ENCODE data around the gene DGCR2. TPM values are rescaled to one million over a fixed set of nuclear protein-coding genes. Genes with fewer than 3 reads are reported as not detected.

Gene DGCR2
- total RNA-seq, 2 experiments from 2014 or later = 30.5 to 34.2 TPM

DNA sequence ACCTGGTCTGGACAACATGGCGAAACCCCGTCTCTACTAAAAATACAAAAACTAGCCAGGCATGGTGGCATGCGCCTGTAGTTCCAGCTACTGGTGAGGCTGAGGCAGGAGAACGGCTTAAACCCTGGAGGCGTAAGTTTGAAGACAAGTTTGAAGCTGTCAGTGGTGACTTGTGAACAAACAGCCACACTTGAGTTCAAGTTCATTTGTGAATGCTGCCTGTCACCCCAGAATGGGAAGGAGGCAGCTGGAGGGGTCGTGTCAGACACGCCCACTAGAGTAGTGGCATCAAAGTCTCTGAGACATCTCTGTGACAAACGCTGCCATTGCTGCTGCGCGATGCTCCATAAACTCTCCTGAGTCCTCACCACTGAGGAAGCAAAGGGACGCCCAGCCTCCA is 74.2 kb downstream of the DGCR2 start:
- DNase-seq (no peak), ATAC-seq (no peak)
- CTCF ChIA-PET = no interaction called here
- POLR2A ChIA-PET = no interaction called here
- H3K27me3 Mint-ChIP-seq (ENCODE audit: low read depth) = no peaks in the 10 kb centered on the region
- peaks cover 33% of the 10 kb centered on the region for H3K36me3 Mint-ChIP-seq (ENCODE audit: low read depth)
- no peak overlapping the region for H3K27ac Mint-ChIP-seq
- H3K9me3 Mint-ChIP-seq (ENCODE audit: insufficient read depth) = no peaks in the 10 kb centered on the region
- no peak overlapping the region for H3K4me3 Mint-ChIP-seq
- no peaks in the 10 kb centered on the region for H3K4me1 Mint-ChIP-seq (ENCODE audit: low read depth)

GRCh38 chr22:19046719-19047609 is 75.2 kb downstream of the DGCR2 start:
- CTCF ChIA-PET = no interaction called here
- no peaks in the 10 kb centered on the region for H3K9me3 Mint-ChIP-seq (ENCODE audit: insufficient read depth)
- H3K4me1 Mint-ChIP-seq (ENCODE audit: low read depth) = no peaks in the 10 kb centered on the region
- H3K27ac Mint-ChIP-seq = no peak overlapping the region
- H3K4me3 Mint-ChIP-seq = no peak overlapping the region
- POLR2A ChIA-PET = interaction anchor here (0.6 kb wide), 1 partner anchor 806 kb away, joined by 3 read pairs; no protein-coding TSS in a partner anchor
- no peak for ATAC-seq
- no peaks in the 10 kb centered on the region for H3K27me3 Mint-ChIP-seq (ENCODE audit: low read depth)
- peaks cover 30% of the 10 kb centered on the region for H3K36me3 Mint-ChIP-seq (ENCODE audit: low read depth)
- DNase-seq = no peak

GRCh38 chr22:19046287-19046686 is 75.9 kb downstream of the DGCR2 start:
- no peaks in the 10 kb centered on the region for H3K9me3 Mint-ChIP-seq (ENCODE audit: insufficient read depth)
- no peak for ATAC-seq
- H3K27ac Mint-ChIP-seq = no peak overlapping the region
- no peak overlapping the region for H3K4me3 Mint-ChIP-seq
- no peaks in the 10 kb centered on the region for H3K27me3 Mint-ChIP-seq (ENCODE audit: low read depth)
- no peaks in the 10 kb centered on the region for H3K4me1 Mint-ChIP-seq (ENCODE audit: low read depth)
- ChIA-PET POLR2A (no interaction called here), CTCF (no interaction called here)
- DNase-seq = no peak
- peaks cover 28% of the 10 kb centered on the region for H3K36me3 Mint-ChIP-seq (ENCODE audit: low read depth)

DNA sequence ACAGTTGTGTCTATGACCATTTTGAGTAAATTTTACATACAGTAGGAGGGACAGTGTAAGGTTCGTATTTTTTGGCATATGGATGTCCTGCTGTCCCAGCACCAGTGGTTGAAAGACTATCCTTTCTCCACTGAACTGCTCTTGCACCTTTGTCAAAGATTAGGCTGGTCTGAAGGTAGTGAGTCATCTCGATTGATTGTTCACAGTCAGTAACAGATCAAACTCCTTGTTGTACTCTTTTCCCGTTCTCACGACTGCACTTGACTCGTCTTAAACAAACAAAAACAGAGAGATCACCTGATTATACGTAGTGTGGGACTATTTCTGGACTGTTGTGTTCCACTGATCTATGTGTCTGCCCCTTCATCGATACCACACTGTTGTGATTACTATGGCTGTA is 77.1 kb downstream of the DGCR2 start:
- ChIA-PET CTCF (no interaction called here), POLR2A (no interaction called here)
- H3K27ac Mint-ChIP-seq = no peak overlapping the region

DNA sequence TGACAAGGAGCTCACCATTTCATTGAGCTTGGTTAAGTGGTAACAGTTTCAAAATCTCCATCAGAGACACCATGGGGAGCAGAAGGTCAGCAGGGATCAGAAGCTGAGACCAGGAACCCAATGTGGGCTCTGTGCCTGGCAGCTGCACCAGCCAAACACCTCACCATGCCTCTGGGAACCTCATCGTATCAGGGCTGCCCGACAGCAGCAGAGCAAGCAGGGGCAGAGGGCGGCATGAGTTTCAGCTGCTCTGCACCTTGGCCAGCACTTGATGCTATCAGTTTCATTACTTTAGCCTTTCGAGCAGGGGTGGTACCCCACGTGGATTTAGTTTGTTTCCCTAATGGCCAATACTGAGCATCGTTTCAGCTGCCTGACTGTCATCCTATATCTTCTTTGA is 77.8 kb downstream of the DGCR2 start:
- no peaks in the 10 kb centered on the region for H3K4me1 Mint-ChIP-seq (ENCODE audit: low read depth)
- no peaks in the 10 kb centered on the region for H3K9me3 Mint-ChIP-seq (ENCODE audit: insufficient read depth)
- DNase-seq = no peak
- peak overlapping the region; percentile 50 for H3K27ac Mint-ChIP-seq
- no peak overlapping the region for H3K4me3 Mint-ChIP-seq
- H3K36me3 Mint-ChIP-seq (ENCODE audit: low read depth) = peaks cover 27% of the 10 kb centered on the region
- ATAC-seq = no peak
- ChIA-PET CTCF (no interaction called here), POLR2A (no interaction called here)
- no peaks in the 10 kb centered on the region for H3K27me3 Mint-ChIP-seq (ENCODE audit: low read depth)

More for the DNA sequence above, 77.1 kb downstream of the DGCR2 start:
- no peak overlapping the region for H3K4me3 Mint-ChIP-seq
- H3K36me3 Mint-ChIP-seq (ENCODE audit: low read depth) = peaks cover 29% of the 10 kb centered on the region
- no peaks in the 10 kb centered on the region for H3K27me3 Mint-ChIP-seq (ENCODE audit: low read depth)
- DNase-seq = no peak
- ATAC-seq = no peak
- H3K4me1 Mint-ChIP-seq (ENCODE audit: low read depth) = no peaks in the 10 kb centered on the region
- no peaks in the 10 kb centered on the region for H3K9me3 Mint-ChIP-seq (ENCODE audit: insufficient read depth)

- ChIA-PET CTCF (interaction anchor here (1.0 kb wide), 1 partner anchor 44 kb away, joined by 3 read pairs; no protein-coding TSS in a partner anchor), POLR2A (no interaction called here)
- Mint-ChIP-seq H3K4me3 (no peak overlapping the region), H3K9me3 (ENCODE audit: insufficient read depth) (no peaks in the 10 kb centered on the region), H3K4me1 (ENCODE audit: low read depth) (no peaks in the 10 kb centered on the region), H3K27me3 (ENCODE audit: low read depth) (no peaks in the 10 kb centered on the region), H3K27ac (no peak overlapping the region), H3K36me3 (ENCODE audit: low read depth) (peaks cover 27% of the 10 kb centered on the region)
- ATAC-seq = no peak
- no peak for DNase-seq
Observed at GRCh38 chr22:19043121-19044085, 78.8 kb downstream of the DGCR2 start.

- ChIA-PET POLR2A (no interaction called here), CTCF (interaction anchor here (1.0 kb wide), 1 partner anchor 43 kb away, joined by 3 read pairs; no protein-coding TSS in a partner anchor)
- Mint-ChIP-seq H3K9me3 (ENCODE audit: insufficient read depth) (no peaks in the 10 kb centered on the region), H3K27me3 (ENCODE audit: low read depth) (no peaks in the 10 kb centered on the region), H3K4me3 (no peak overlapping the region), H3K27ac (no peak overlapping the region), H3K4me1 (ENCODE audit: low read depth) (no peaks in the 10 kb centered on the region), H3K36me3 (ENCODE audit: low read depth) (peaks cover 21% of the 10 kb centered on the region)
- DNase-seq (no peak), ATAC-seq (no peak)
Observed at GRCh38 chr22:19042285-19043120, 79.7 kb downstream of the DGCR2 start.

- Mint-ChIP-seq H3K27ac (no peak overlapping the region), H3K27me3 (ENCODE audit: low read depth) (no peaks in the 10 kb centered on the region), H3K4me1 (ENCODE audit: low read depth) (no peaks in the 10 kb centered on the region), H3K4me3 (no peak overlapping the region), H3K36me3 (ENCODE audit: low read depth) (peaks cover 16% of the 10 kb centered on the region), H3K9me3 (ENCODE audit: insufficient read depth) (no peaks in the 10 kb centered on the region)
- ChIA-PET CTCF (no interaction called here), POLR2A (no interaction called here)
- ATAC-seq = no peak
- no peak for DNase-seq
Observed at GRCh38 chr22:19041704-19042074, 80.5 kb downstream of the DGCR2 start.

DNA sequence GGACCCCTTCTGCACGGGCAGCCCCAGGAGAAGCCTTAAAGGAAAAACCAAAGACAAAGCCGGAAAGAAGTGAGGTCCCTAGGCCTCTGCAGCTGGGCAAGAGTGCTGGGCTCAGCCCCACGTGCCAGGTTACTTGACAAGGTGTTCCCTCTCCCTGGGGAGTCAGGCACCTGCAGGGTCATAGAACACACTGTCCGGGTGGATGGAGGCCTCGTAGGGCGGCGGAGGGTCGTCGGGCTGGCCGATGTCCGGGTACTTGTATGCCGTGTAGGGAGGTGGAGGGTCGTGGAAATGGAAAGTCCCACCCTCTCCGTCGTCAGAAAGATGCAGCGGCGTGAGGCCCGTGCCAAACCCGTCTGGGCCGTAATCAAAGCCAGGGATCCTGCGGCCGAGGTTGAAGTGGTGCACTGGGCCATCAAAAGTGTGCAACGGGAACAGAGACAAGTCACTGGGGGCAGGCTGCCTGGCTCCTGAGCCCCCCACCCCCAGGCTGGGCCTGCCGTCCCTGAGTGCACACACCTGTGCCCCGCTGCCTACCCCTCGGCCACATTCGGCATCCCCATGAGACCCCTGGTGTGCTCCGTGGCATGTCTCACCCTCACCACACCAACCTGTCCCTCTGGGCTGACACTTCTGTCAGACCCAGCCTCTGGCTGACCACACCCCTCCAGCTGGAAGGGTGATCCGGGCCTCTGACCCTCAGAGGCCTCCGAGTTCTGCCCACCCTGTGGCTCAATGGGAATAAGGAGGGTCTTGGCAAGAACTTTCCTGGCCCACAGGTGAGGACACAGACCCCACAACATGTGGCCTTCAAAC is 81.1 kb downstream of the DGCR2 start:
- no peak for DNase-seq
- ATAC-seq = no peak
- no peak overlapping the region for H3K4me3 Mint-ChIP-seq
- no peaks in the 10 kb centered on the region for H3K27me3 Mint-ChIP-seq (ENCODE audit: low read depth)
- peaks cover 13% of the 10 kb centered on the region for H3K36me3 Mint-ChIP-seq (ENCODE audit: low read depth)
- ChIA-PET CTCF (no interaction called here), POLR2A (no interaction called here)
- H3K27ac Mint-ChIP-seq = no peak overlapping the region
- no peaks in the 10 kb centered on the region for H3K9me3 Mint-ChIP-seq (ENCODE audit: insufficient read depth)
- H3K4me1 Mint-ChIP-seq (ENCODE audit: low read depth) = no peaks in the 10 kb centered on the region

DNA sequence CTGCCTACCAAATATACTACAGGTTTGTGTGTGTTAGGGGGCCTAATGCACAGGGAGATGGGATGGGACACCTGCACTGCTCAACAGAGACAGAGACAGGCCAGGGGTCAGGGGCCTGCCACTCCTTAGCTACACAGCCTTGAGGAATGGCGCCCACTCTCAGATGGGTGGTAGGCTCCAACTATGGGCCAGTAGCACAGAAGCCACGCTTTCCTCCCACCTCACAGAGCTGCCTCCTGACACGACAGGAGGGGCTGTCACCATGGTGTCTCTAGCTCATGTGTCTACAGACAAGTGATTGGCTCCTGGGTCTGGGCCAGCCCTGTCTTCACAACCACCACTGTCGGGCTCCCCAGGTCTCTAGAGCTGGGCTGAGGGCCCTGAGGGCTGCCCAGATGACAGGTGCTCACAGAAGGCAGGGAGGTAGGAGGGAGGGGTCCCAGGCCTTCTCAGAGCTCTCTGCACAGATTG is 81.8 kb downstream of the DGCR2 start:
- H3K27me3 Mint-ChIP-seq (ENCODE audit: low read depth) = no peaks in the 10 kb centered on the region

DNA sequence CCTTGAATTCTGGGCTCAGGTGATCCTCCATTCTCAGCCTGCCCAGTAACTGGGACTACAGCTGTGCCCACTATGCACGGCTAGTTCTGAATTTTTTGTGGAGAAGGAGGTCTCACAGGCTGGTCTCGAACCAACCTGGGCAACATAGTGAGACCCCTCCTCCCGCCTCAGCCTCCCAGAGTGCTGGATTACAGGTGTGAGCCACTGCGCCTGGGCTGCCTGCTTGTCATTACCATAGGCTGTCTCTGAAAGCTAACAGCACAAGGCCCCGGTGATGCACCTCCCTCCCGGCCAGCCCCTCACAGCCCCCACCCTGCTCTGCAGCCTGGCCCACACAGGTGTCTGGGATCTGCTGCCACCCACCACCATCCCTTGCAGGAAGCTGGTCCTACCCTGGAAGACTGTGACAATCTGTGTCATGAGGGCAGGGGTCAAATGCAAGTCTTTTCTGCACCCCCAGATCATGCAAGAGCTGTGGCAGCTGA is 82.4 kb downstream of the DGCR2 start:
- Mint-ChIP-seq H3K27me3 (ENCODE audit: low read depth) (no peaks in the 10 kb centered on the region), H3K4me3 (no peak overlapping the region), H3K27ac (no peak overlapping the region), H3K9me3 (ENCODE audit: insufficient read depth) (no peaks in the 10 kb centered on the region), H3K4me1 (ENCODE audit: low read depth) (no peaks in the 10 kb centered on the region), H3K36me3 (ENCODE audit: low read depth) (peaks cover 9% of the 10 kb centered on the region)
- DNase-seq (no peak), ATAC-seq (no peak)
- ChIA-PET CTCF (no interaction called here), POLR2A (interaction anchor here (0.6 kb wide), 1 partner anchor 153 kb away, joined by 3 read pairs; no protein-coding TSS in a partner anchor)

More for the DNA sequence above, 81.8 kb downstream of the DGCR2 start:
- ChIA-PET CTCF (no interaction called here), POLR2A (no interaction called here)
- ATAC-seq (no peak), DNase-seq (no peak)
- Mint-ChIP-seq H3K9me3 (ENCODE audit: insufficient read depth) (no peaks in the 10 kb centered on the region), H3K4me1 (ENCODE audit: low read depth) (no peaks in the 10 kb centered on the region), H3K4me3 (no peak overlapping the region), H3K27ac (no peak overlapping the region), H3K36me3 (ENCODE audit: low read depth) (peaks cover 13% of the 10 kb centered on the region)

All from activated CD8-positive, alpha-beta T cell treated with anti-CD3 and anti-CD28 coated beads, Interleukin-2, amount 10 ng/mL, durations not matched to agents 7 days and 5 days (primary cell).